CD14-positive monocyte (primary cell): ENCODE results near the gene COQ4. TPM values are rescaled to one million over a fixed set of nuclear protein-coding genes. Genes with fewer than 3 reads are reported as not detected.

Experiments used
- DNase-seq, 3 donors: peaks; one replicate each; pipeline ENCODE4 v3.0.0-alpha.2; 2011 to 2022
- H2AFZ ChIP-seq: 2 replicates; pipeline ENCODE4 v1.6.0; 2012; ENCODE audit warnings: mild to moderate bottlenecking, low read depth, low read length, inconsistent platforms; ENCODE audit not compliant: insufficient read depth, poor library complexity, severe bottlenecking
- H3K27ac ChIP-seq, 2 donors: 1 replicate in 1 of 2; 2 replicates in 1 of 2; pipeline ENCODE4 v1.5.1; 2012 to 2013; ENCODE audit warnings: low read length in 2 of 2, control low read depth in 1 of 2, inconsistent platforms in 1 of 2, low read depth in 1 of 2, mild to moderate bottlenecking in 1 of 2
- H3K27me3 ChIP-seq, 2 donors: one replicate each; pipeline versions ENCODE4 v1.6.0 to v1.6.1; 2011 to 2013; ENCODE audit warnings: low read length in 2 of 2; ENCODE audit not compliant: control insufficient read depth in 2 of 2, insufficient read depth in 2 of 2
- H3K36me3 ChIP-seq, 2 donors: replicated peaks in 1 of 2; 1 replicate in 1 of 2; 2 replicates in 1 of 2; pipeline versions ENCODE4 v1.5.1 to v1.6.1; 2012 to 2013; ENCODE audit warnings: low read length in 2 of 2, control low read depth in 1 of 2, inconsistent platforms in 1 of 2, mild to moderate bottlenecking in 1 of 2; ENCODE audit not compliant: insufficient read depth in 2 of 2, control insufficient read depth in 1 of 2
- H3K4me1 ChIP-seq, 2 donors: 1 replicate in 1 of 2; 2 replicates in 1 of 2; pipeline versions ENCODE4 v1.5.1 to v1.6.1; 2012 to 2013; ENCODE audit warnings: low read length in 2 of 2, control low read depth in 1 of 2, inconsistent platforms in 1 of 2, mild to moderate bottlenecking in 1 of 2, moderate library complexity in 1 of 2; ENCODE audit not compliant: insufficient read depth in 2 of 2, control insufficient read depth in 1 of 2
- H3K4me2 ChIP-seq: replicated peaks from 2 replicates; pipeline ENCODE3; 2012; ENCODE audit warnings: low read length, moderate library complexity, mild to moderate bottlenecking; ENCODE audit not compliant: poor library complexity, severe bottlenecking; ENCODE audit errors: extremely low read depth
- H3K4me3 ChIP-seq, 3 experiments: fragments of 200-600 bp in 1 of 3; sonication (generic) in 1 of 3; replicated peaks in 1 of 3; 1 replicate in 2 of 3; 2 replicates in 1 of 3; pipeline ENCODE4 v1.5.1; 2011 to 2013; ENCODE audit warnings: low read length in 3 of 3, mild to moderate bottlenecking in 3 of 3, control low read depth in 2 of 3, low read depth in 2 of 3, inconsistent platforms in 1 of 3, moderate library complexity in 1 of 3
- H3K79me2 ChIP-seq: 2 replicates; pipeline ENCODE4 v1.6.0; 2012; ENCODE audit warnings: mild to moderate bottlenecking, control low read depth, inconsistent platforms, low read length, moderate library complexity; ENCODE audit not compliant: insufficient read depth
- H3K9ac ChIP-seq: 2 replicates; pipeline ENCODE4 v1.6.0; 2017; ENCODE audit warnings: low read length, mild to moderate bottlenecking; ENCODE audit not compliant: insufficient read depth, poor library complexity, severe bottlenecking
- H3K9me3 ChIP-seq, 2 donors: replicated peaks in 1 of 2; 1 replicate in 1 of 2; 2 replicates in 1 of 2; pipeline versions ENCODE4 v1.5.1 to v1.6.1; 2012 to 2013; ENCODE audit warnings: low read length in 2 of 2, control low read depth in 1 of 2; ENCODE audit not compliant: control insufficient read depth in 1 of 2, insufficient read depth in 1 of 2
- H4K20me1 ChIP-seq: 2 replicates; pipeline ENCODE4 v1.6.0; 2012; ENCODE audit warnings: mild to moderate bottlenecking, low read length, control low read depth, moderate library complexity; ENCODE audit not compliant: insufficient read depth
- H3K27ac Mint-ChIP-seq, 7 donors: one replicate each; pipeline ENCODE4 v1.8.0; 2020; ENCODE audit warnings: mild to moderate bottlenecking in 7 of 7, mixed read lengths in 7 of 7, moderate library complexity in 6 of 7, inconsistent platforms in 2 of 7
- H3K27me3 Mint-ChIP-seq, 3 donors: one replicate each; pipeline ENCODE4 v1.8.0; 2021 to 2022; ENCODE audit warnings: low read depth in 3 of 3, mild to moderate bottlenecking in 3 of 3, mixed read lengths in 3 of 3, moderate library complexity in 3 of 3, inconsistent platforms in 1 of 3
- H3K36me3 Mint-ChIP-seq, 2 donors: one replicate each; pipeline ENCODE4 v1.8.0; 2020; ENCODE audit warnings: mixed read lengths in 2 of 2, inconsistent platforms in 1 of 2, mild to moderate bottlenecking in 1 of 2
- H3K4me1 Mint-ChIP-seq: one replicate; pipeline ENCODE4 v1.8.0; 2020; ENCODE audit warnings: mild to moderate bottlenecking, mixed read lengths
- H3K4me3 Mint-ChIP-seq, 2 donors: one replicate each; pipeline ENCODE4 v1.8.0; 2020; ENCODE audit warnings: mild to moderate bottlenecking in 2 of 2, mixed read lengths in 2 of 2, moderate library complexity in 1 of 2
- H3K9me3 Mint-ChIP-seq, 7 donors: one replicate each; pipeline ENCODE4 v1.8.0; 2020 to 2022; ENCODE audit warnings: mixed read lengths in 7 of 7, mild to moderate bottlenecking in 6 of 7, moderate library complexity in 6 of 7, inconsistent platforms in 2 of 7
- CTCF ChIP-seq: fragments of 200-600 bp; IDR thresholded peaks from one replicate; pipeline ENCODE4 v1.8.0; 2022; ENCODE audit warnings: antibody characterized with exemption, mild to moderate bottlenecking
- WGBS: methylation state at CpG from one replicate; pipeline ENCODE4 v1.1.5; 2013; ENCODE audit warnings: missing lambda C conversion rate; ENCODE audit not compliant: insufficient coverage; 5-methylcytosine and 5-hydroxymethylcytosine counted together
- intact Hi-C, 2 donors: fragments of 100-400 bp; cut with micrococcal nuclease; formaldehyde crosslinking; loops; one replicate each; pipeline versions ENCODE4 v1.15.0 to v1.15.1; 2023
- polyA plus RNA-seq, 3 donors: library from polyadenylated mRNA; depleted of rRNA in 1 of 3; unstranded in 2 of 3; stranded (reverse) in 1 of 3; fragments of 300-500 nt in 2 of 3; fragments of >200 nt in 1 of 3; fragmentation: Illumina TruSeq in 2 of 3; gene quantifications; 1 replicate in 2 of 3; 2 replicates in 1 of 3; pipeline ENCODE4 v1.2.3, GENCODE V29; 2012 to 2021

COQ4 gene
- polyA plus RNA-seq, 3 donors, result 19.9 to 32.6 (median 20.4) TPM

DNA sequence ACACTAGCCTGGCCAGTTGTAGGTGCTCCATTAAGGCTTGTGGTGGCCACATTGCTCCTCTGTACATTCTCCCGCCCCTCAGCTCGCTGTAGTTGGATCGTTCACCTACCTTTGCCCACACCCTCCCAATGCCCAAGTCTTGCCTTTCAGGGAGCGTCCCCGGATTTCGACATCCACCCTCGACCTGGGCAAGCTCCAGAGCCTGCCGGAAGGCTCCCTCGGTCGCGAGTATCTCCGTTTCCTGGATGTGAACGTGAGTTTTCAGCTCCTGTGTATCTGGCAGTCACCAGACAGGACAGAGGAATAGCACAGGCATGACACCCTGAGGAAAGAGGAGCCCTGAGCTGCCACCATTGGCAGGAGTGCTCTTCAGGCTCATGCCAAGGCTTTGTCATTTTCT, 3.0 kb downstream of the COQ4 start:
- Mint-ChIP-seq H3K4me3 (no peak overlapping the region), H3K9me3 (no peaks in the 10 kb centered on the region), H3K27me3 (peaks cover 0 to 3% (median 1%) of the 10 kb centered on the region in 3 donors), H3K4me1 (peaks cover 14% of the 10 kb centered on the region), H3K36me3 (peaks cover 24 to 28% of the 10 kb centered on the region in 2 donors), H3K27ac (peak overlapping the region in 1 of 7 donors; percentile 45)
- Histone ChIP-seq H3K9me3 (no peaks in the 10 kb centered on the region), H3K36me3 (peaks cover 8 to 30% of the 10 kb centered on the region in 2 donors), H3K4me1 (peaks cover 20 to 23% of the 10 kb centered on the region in 2 donors), H3K4me3 (no peak overlapping the region), H3K79me2 (peaks cover 30% of the 10 kb centered on the region), H3K4me2 (no peak overlapping the region), H4K20me1 (no peaks in the 10 kb centered on the region), H3K27ac (no peak overlapping the region), H3K9ac (no peak overlapping the region), H2AFZ (no peak overlapping the region), H3K27me3 (no peaks in the 10 kb centered on the region)
- no peak for DNase-seq
- 87% methylated on average over 13 of the region's 13 CpGs for WGBS
- no peak for TF ChIP-seq CTCF
- intact Hi-C loops, result loop anchor here in 1 of 2 donors (10.0 kb wide), 1 partner anchor 49 kb away; the partner anchor contains the start of gene URM1

- no peak overlapping the region for H3K27ac ChIP-seq
- H3K9ac ChIP-seq, result no peak overlapping the region
- Mint-ChIP-seq H3K4me1 (no peaks in the 10 kb centered on the region), H3K27ac (peak overlapping the region in 1 of 7 donors; percentile 20), H3K27me3 (peaks cover 0 to 3% (median 0%) of the 10 kb centered on the region in 3 donors), H3K36me3 (peaks cover 19 to 31% of the 10 kb centered on the region in 2 donors), H3K9me3 (no peaks in the 10 kb centered on the region), H3K4me3 (peak overlapping the region in 1 of 2 donors; percentile 21)
- H3K36me3 ChIP-seq, result peaks cover 0 to 11% of the 10 kb centered on the region in 2 donors
- no peak for TF ChIP-seq CTCF
- no peak overlapping the region for H3K4me2 ChIP-seq
- no peaks in the 10 kb centered on the region for H3K79me2 ChIP-seq
- DNase-seq, result no peak
- H3K27me3 ChIP-seq, result no peaks in the 10 kb centered on the region
- 99% methylated on average over 11 of the region's 11 CpGs for whole genome bisulfite sequencing
- H2AFZ ChIP-seq, result no peak overlapping the region
- H3K4me3 ChIP-seq, result no peak overlapping the region
- no peaks in the 10 kb centered on the region for H3K9me3 ChIP-seq
- no peaks in the 10 kb centered on the region for H4K20me1 ChIP-seq
- intact Hi-C loops, result no loop called here
- H3K4me1 ChIP-seq, result no peaks in the 10 kb centered on the region
Observed at GRCh38 chr9:128333451-128333869, 10.8 kb downstream of the COQ4 start.
